ENCODE measurements around the gene BICRA.
"Not testable (repeated sequence)": the region's sequence is repeated elsewhere in the genome, so short reads cannot be mapped to it uniquely, and the experiment has no call there.

DNA sequence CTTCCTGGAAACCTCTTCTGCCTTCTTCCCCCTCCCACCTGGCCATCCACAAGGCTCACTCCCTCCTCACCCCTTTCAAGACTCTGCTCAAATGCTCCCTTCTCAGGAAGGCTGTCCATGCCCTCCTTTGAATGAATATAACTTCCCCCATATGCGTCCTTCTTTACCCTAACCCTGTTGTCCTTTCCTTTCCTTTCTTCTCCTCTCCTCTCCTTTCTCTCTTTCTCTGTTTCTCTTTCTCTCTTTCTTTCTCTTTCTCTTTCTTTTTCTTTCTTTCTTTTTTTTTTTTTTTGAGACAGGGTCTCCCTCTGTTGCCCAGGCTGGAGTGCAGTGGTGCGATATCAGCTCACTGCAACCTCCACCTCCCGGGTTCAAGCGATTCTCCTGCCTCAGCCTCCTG, 119.4 kb downstream of the BICRA start:
- TF ChIP-seq EZH2 (IDR thresholded peaks at IDR 0.05; ENCODE audit: low read depth); CTCF (conservative IDR thresholded peaks at IDR 0.05): not testable (repeated sequence)
